Mucosa of gallbladder (tissue), 1 donor: ENCODE results near the gene CEP131. TPM values are rescaled to one million over a fixed set of nuclear protein-coding genes. Genes with fewer than 3 reads are reported as not detected.
A peak's percentile ranks its signal among the peaks of the same experiment; 100 is the strongest.

ENCODE experiments used
- DNase-seq: peaks from one replicate; pipeline ENCODE4 v3.0.0-alpha.2; 2020; ENCODE audit warnings: low spot score
- total RNA-seq: library from RNA; stranded (reverse); gene quantifications from one replicate; pipeline ENCODE4 v1.2.1, GENCODE V29; 2021
- donor health status: DM: no; HTN: no; CAD: no.

Gene CEP131
- 12.7 TPM for total RNA-seq

DNA sequence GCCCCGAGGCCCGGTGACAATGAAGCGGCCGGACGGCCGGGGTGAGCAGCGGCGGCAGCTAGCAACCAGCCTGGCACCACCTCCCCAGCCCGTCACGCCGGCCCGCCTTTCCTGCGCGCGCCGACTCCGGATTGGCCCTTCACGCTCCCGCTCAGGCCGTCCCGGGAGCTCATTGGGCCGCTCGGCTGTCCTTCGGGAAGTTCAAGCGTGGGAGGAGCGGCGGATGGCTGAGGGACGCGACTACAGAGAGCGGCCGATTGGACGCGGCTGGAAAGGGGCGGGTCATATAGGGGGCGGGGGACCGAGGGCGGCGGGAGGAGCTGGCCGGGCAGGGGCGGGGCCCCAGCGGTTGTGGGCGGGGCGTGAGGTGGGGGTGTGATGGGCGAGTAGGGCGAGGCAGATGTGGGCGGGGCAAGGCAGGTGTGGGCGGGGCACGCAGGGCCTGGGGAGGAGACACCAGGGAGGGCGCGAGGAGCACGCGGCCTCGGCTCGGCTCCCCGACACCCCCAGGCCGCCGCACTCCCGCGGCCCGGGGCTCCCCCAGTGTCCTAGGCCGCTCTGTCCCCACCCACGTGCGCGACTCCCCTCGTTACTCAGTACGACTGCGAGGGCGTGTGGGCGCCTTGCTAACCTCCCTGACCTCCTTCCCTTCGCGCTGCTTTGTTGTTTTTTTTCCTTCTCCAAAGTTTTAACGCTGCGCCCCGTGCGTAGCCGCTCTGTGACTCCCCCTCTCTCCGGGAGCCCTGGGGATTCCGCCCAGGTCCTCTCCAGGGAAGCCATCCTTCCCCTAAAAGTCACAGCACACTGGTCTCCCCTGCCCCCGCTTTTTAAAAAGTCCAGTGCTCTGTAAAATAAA, at the start of gene CEP131:
Gene CEP131 (minus strand): TSS at position 60 of the 856 bp plus-strand sequence. CDS start 2,909 bp downstream, outside the sequence.
- DNase-seq = peak; percentile 99

DNA sequence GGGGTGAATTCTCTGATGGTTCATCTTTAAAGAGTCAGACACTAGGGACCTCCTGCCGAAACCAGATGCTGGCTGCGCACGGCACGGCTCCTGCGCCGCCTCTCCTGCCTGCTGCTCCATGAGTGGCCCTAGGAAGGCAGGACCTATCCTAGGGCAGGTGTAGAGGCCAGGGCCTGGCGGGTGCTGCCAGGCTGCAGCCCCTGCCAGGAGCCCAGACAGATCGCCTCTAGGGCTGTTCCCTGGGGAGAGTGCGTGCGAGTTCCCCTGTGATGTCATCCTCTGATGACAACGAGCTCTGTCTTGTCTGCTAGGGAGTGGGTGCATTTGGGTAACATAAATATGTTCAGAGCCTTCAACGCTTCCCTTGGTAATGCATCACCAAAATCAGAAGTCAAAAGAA, 48.5 kb upstream of the CEP131 start:
- DNase-seq = no peak

GRCh38 chr17:81270279-81270678, 47.5 kb upstream of the CEP131 start:
- DNase-seq = no peak

DNA sequence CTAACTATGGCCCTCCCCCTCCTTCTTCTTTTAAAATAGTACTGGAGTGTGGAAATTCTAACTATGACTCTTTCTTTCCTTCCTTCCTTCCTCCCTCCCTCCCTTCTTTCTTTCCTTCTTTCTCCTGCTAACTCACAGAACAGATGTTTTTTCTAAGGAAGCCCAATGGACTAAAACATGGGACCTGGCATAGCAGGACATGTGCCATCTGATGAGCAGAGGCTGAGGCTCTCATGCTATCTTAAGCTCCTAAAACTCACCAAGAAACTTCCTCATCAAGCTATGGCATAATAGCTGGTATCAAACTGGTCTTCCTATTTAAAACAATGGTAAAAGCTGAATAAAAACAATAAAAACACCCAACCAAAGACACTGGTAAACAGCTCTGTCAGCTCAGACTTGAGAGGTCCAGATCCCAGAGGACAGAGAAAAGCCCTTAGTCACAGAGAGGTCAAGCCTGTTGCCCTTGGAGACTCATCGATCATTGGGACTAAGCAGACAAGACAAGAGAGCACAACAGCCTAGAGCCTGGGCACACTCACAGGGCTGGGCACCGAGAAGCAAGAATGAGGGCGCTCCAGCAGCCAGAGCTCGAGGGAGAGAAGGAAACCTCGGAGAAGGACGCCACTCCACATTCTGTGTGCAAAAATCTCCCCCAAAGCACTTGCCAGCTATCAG, 44.8 kb upstream of the CEP131 start:
- no peak for DNase-seq

DNA sequence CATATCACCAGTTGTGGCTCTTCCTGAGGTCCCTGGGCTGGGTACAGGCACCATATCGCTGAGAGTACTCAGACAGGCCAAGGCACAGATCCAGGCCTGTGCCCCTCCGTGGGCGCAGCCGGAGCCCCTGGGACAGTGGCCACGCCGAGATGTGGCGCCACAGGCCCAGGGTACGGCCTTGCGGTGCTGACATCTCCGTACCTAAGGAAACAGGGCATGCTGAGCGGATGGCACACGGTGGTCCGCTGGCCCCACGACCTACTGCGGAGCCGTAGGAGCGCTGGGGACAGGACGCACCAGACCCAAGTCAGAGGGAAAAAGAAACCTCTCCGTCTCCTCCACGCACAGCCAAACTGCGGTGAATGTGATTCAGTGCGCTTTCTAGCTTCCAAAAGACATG, 42.8 kb upstream of the CEP131 start:
- no peak for DNase-seq

DNA sequence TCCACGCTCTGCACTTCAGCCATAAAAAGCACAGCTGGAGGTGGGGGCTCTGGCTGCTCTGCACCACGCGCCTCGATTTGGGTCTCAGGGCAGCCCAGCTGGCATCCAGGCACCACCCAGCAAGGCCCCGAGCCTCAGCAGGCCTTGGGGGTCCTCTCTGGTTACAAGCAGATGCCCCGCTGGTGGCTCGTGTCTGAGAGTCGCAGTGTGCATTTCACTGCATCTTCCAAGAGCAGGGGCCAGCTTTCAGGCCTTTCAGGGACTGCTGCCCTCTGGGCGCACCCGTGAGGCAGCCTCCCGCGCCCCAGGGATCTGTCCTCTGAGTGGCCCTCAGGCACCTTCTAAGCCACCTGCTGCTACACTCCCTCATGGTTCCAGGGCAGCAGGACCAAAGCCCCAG, 41.9 kb upstream of the CEP131 start:
- no peak for DNase-seq

DNA sequence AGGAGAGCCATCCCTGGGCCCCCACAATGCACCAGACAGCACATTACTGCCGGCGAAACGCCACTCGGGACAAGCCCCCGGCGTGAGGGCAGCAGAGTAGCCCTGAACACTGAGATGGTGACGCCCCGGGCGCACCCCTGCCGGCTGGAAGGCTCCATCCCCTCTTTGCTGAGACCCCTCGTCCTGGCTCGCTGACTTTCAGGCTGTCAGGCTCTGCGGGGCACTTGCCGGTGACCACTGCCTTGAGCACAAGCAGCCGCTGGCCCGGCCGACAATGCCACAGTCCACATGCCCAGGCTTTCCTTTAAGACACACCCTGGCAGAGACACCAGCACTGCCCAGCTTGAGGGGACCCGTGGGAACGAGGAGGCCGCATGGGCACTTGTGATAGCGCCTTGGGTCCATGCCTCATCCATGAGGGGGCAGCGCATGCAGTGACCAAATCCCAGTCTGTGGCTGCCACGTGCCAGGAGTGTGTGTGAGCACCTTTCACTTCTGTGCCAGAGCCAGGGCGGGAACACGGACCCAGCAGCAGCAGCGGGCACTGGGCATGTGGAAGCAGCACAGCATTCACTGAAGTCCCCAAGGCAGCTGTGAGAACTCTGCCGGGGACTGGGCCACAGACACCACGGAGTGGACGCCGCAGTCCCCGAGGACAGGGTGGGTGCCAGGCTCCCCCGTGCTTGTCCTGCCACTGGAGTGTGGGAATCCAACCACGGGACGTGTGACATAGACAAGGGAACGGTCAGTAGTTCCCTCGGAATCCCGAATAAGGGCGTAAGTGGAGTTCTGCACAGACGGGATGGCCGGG, 40.8 kb upstream of the CEP131 start:
- no peak for DNase-seq

DNA sequence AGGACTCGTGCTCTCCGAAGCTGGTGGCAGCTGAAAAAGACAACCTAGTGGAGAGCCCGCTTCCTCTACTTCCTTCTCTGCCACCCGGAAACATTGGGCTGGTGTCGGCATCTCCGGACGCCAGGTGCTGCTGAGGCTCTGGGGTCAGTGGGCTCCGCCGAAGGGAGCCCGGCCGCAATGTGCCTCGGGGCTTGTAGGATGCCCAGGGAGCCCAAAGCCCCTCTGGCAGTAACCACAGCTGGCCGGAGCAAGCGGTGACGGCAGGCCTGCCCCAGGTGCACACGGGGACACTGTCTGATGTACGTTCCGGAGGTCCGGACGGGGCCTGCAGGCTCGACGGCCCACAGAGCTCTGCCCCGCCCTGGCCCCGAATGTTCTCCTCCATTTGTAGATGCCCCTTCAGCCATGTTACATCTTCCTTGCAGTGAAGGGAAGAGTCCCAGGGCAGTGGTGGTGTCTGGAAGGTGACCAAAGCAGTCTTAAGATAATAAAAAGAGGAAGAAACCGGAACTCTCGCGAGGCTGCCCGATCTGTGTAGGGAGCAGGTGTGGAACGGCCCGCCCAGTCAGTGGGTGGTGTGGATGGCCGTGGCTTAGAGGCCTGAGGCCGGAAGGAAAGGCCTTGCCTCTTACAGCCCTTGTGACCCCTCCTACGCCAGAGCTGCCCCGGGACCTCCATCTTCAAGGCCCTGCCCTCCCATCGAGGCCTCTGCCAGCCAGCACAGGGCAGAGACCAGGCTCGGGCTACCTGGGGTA, 39.0 kb upstream of the CEP131 start:
- no peak for DNase-seq

- no peak for DNase-seq
Observed at GRCh38 chr17:81261096-81261495, 38.3 kb upstream of the CEP131 start.

DNA sequence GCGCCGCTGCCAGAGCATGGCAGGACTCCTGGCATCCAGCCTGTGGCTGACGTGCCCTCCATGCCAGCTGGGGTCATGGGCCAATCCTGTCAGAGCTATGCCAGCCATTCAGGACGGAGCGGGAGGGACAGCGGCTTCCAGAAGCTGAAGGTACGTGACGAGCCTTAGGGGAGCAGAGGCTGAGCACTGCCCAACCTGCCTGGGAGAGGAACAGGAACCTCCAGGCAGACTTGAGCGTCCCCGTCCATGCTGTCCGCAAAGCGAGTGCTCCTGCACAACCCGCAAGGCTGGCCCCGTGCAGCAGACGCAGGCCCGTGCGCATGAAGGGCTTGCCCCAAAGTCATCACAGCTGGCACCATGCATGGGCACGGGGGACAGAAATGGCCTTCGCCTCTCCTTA, 37.9 kb upstream of the CEP131 start:
- DNase-seq = no peak

DNA sequence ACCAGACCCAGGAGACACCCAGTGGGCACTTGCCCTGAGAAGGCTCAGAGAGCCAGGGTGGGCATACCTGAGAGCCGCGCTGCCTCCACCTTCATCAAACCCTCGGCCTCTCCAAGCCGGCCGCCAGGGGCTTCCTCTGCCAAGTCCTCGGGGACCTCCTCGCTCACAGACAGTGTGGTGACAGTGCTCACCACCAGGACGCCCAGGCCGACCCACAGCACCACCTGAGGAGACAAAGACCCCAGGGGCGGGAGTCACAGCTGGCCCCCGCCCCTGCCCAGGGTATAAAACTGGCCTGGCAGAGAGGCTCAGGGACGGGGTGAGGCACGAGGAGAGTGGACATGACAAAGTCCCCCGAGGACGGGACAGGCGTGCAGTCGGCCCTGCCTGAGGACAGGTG, 37.4 kb upstream of the CEP131 start:
- no peak for DNase-seq

- no peak for DNase-seq
Observed at GRCh38 chr17:81259058-81259605, 36.4 kb upstream of the CEP131 start.

- no peak for DNase-seq
Observed at GRCh38 chr17:81258292-81258691, 35.5 kb upstream of the CEP131 start.

- no peak for DNase-seq
Observed at GRCh38 chr17:81257533-81257932, 34.8 kb upstream of the CEP131 start.

- no peak for DNase-seq
Observed at GRCh38 chr17:81256616-81257015, 33.9 kb upstream of the CEP131 start.

DNA sequence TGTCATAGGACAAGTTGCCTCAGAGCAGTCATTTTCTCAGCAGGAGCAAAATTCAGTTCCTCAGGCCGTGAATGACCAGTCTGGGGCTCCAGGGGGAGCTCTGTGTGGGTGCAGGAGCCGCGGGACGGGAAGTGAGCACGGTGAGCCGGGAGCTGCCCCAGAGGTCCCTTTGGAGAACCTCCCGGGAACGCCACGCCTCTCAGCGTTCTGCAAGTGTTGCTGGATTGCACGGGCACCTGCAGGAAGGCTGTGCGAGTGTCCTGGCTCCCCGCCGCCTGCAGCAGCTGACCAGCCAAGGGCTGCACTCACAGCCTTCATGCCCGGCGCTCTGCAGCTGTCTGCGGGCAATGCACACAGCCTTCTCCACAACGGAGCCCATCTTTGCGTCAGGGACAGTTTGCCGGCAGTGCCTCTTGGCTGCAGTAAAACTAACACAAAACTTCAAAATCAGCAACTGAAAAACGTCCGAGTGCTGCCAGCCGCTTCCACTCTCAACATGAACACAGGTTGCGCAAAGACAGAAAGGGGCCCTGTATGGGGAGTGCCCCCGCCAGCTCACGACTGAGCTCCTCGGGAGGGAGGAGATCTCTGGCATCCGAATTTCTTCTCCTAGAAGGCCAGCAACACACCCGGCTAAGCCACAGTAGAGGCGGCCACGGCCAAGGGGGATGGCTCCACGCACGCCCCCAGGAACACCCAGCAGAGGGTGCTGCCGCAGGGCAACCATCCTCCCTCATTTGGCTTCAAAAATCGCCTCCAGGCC, 32.4 kb upstream of the CEP131 start:
- peak; percentile 90 for DNase-seq

DNA sequence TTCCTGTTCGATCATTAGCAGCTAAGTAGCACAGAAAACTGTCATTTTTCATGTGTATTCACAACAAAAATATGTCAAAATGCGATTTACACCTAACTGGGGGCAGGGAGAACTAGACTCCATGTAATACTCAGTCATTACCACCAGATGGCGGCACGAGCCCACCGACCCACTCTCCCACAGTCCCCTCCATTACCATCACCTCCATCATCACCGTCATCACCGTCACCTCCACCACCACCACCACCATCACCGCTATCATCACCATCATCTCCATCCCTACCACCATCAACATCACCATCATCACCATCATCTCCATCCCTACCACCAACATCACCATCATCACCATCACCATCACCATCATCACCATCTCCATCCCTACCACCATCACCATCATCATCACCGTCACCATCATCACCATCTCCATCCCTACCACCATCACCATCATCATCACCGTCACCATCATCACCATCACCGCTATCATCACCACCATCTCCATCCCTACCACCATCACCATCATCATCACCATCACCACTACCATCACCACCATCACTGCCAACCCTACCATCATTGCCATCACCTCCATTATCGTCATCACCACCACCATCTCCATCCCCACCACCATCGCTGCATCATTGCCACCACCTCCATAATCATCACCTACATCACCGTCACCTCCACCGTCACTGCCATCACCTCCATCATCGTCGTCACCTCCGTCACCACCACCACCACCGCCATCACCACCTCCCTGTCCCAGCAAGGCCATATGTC, 30.8 kb upstream of the CEP131 start:
- DNase-seq = peak; percentile 48

DNA sequence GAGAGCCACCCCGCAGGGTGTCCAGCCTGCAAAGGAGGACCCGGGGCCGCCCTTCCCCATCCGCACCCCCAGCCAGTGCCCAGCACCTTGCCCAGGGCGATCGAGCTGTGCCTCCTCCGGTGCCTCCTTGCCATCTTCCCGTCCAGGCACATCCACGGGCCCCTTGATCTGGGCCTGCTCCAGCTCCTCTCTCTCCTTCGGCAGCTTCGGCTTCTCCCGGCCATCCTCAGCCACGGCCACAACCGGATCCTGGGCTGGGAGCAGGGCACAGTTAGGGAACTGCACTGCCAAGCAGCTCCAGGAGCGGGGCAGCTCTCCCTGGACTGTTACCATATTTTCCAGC, 30.2 kb upstream of the CEP131 start:
- no peak for DNase-seq

DNA sequence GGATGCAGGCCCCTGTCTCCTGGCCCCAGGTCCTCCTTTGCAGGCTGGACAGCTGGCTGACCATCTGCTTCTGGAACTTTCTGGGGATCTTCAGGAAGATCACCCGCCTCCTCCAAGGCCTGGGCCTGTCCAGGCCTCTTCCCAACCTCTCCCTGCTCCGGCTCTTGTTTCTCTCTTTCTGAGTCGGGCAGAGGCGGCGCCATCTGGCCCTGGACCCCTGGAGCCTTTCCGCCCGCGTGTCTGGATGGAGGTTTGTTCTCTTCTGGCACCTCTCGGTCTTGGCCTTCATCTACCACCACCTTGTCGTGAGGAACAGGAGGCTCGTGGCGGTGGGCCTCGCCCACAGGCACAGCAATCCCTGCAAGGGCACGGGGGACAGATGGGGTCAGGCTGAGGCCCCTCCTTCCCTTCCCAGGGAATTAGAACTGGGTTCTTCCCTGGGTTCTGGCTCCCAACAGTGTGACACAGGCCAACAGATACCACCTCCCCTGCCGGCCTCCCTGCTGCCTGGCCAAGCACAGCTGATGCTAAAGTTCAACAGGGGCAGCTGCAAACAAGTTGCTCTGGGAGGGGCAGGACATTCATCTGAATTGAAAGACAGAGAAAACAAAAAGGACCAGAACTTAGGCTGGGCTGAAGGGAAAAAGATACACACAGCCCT, 29.7 kb upstream of the CEP131 start:
- no peak for DNase-seq
